ENCODE measurements around the gene ZNF197.
"Not testable (repeated sequence)": the region's sequence is repeated elsewhere in the genome, so short reads cannot be mapped to it uniquely, and the experiment has no call there.

Gene ZNF197

GRCh38 chr3:44624749-44625480 lies at the start of gene ZNF197:
Gene ZNF197, plus strand, starts transcription at chr3:44625036. Its CDS starts 4,119 bp downstream, at chr3:44629155.
- peak; percentile 57 for DNase-seq

GRCh38 chr3:44576613-44577012 lies 48.2 kb upstream of the ZNF197 start:
- DNase-seq = no peak

GRCh38 chr3:44577354-44577952 lies 47.4 kb upstream of the ZNF197 start:
- not testable (repeated sequence) for DNase-seq

- not testable (repeated sequence) for DNase-seq
Measured at GRCh38 chr3:44578316-44578715, 46.5 kb upstream of the ZNF197 start.

- DNase-seq = not testable (repeated sequence)
Measured at GRCh38 chr3:44578924-44579515, 45.8 kb upstream of the ZNF197 start.

- not testable (repeated sequence) for DNase-seq
Measured at GRCh38 chr3:44579749-44580148, 45.1 kb upstream of the ZNF197 start.

GRCh38 chr3:44580971-44581370 lies 43.9 kb upstream of the ZNF197 start:
- DNase-seq = not testable (repeated sequence)

GRCh38 chr3:44584646-44585501 lies 40.0 kb upstream of the ZNF197 start, which contains the start of gene ZNF660:
Gene ZNF660, plus strand, starts transcription at chr3:44584964. Its CDS starts 9,230 bp downstream, at chr3:44594194.
- DNase-seq = no peak

- DNase-seq = no peak
Measured at GRCh38 chr3:44596621-44597020, 28.2 kb upstream of the ZNF197 start.

GRCh38 chr3:44601749-44602148 lies 23.1 kb upstream of the ZNF197 start:
- no peak for DNase-seq

- DNase-seq = no peak
Measured at GRCh38 chr3:44612678-44613077, 12.2 kb upstream of the ZNF197 start.

GRCh38 chr3:44628716-44629115 lies 3.9 kb downstream of the ZNF197 start:
- DNase-seq = no peak

GRCh38 chr3:44632193-44632592 lies 7.4 kb downstream of the ZNF197 start:
- no peak for DNase-seq

GRCh38 chr3:44642337-44642736 lies 17.5 kb downstream of the ZNF197 start:
- no peak for DNase-seq

- DNase-seq = no peak
Measured at GRCh38 chr3:44643024-44643423, 18.2 kb downstream of the ZNF197 start.

- no peak for DNase-seq
Measured at GRCh38 chr3:44647771-44648170, 22.9 kb downstream of the ZNF197 start.

GRCh38 chr3:44648564-44649229 lies 23.9 kb downstream of the ZNF197 start, which contains the start of gene ZNF35:
Gene ZNF35, plus strand, starts transcription at chr3:44648732. Its CDS starts 2,336 bp downstream, at chr3:44651068.
- DNase-seq = peak; percentile 40

- DNase-seq = no peak
Measured at GRCh38 chr3:44649709-44650108, 24.9 kb downstream of the ZNF197 start.

GRCh38 chr3:44654039-44654438 lies 29.2 kb downstream of the ZNF197 start:
- DNase-seq = no peak

- DNase-seq = no peak
Measured at GRCh38 chr3:44659015-44659414, 34.2 kb downstream of the ZNF197 start.

- DNase-seq = no peak
Measured at GRCh38 chr3:44659434-44659833, 34.6 kb downstream of the ZNF197 start.

GRCh38 chr3:44661189-44661588 lies 36.4 kb downstream of the ZNF197 start:
- DNase-seq = no peak
